HepG2 (cell line): Measurements from ENCODE around the gene SYMPK. TPM values are rescaled to one million over a fixed set of nuclear protein-coding genes. Genes with fewer than 3 reads are reported as not detected.

Source experiments
- ATAC-seq: fragments of 200-7000 bp; cut with Tn5 transposase; 3 replicates; pipeline ENCODE4 v1.9.1; 2020; ENCODE audit warnings: mild to moderate bottlenecking, moderate library complexity
- BruUV-seq: library from RNA; stranded (reverse); fragments of 400-500 nt; replicated peaks from 2 replicates; lab custom pipeline; 2021; lab: Mats Ljungman, UMichigan
- CTCF ChIA-PET: fragments of 300-600 bp; formaldehyde crosslinking; extraction: SDS; loops from one replicate; lab custom pipeline; 2021; ENCODE audit warnings: low total read pairs, inconsistent platforms, low intra/inter-chr PET ratio; lab: Yijun Ruan, JAX
- POLR2A ChIA-PET: fragments of 350-600 bp; sonication (Branson Sonifier 250); formaldehyde crosslinking; loops from one replicate; lab custom pipeline; 2020; ENCODE audit warnings: antibody characterized with exemption, inconsistent platforms; lab: Yijun Ruan, JAX
- DNase-seq: peaks from one replicate; pipeline ENCODE4 v3.0.0-alpha.2; 2015; ENCODE audit warnings: low spot score
- FAIRE-seq: peaks from 3 replicates; lab custom pipeline; 2011; peaks lifted over from hg19 to GRCh38; lab: Jason Lieb, UNC
- H2AFZ ChIP-seq: one replicate; pipeline ENCODE4 v1.6.1; 2011; ENCODE audit warnings: low read length, inconsistent platforms
- H3K27ac ChIP-seq: fragments of 300-600 bp; 3 replicates; pipeline ENCODE4 v1.8.0; 2011; ENCODE audit warnings: mixed run types, mild to moderate bottlenecking, mixed read lengths, low read length, inconsistent platforms; ENCODE audit not compliant: insufficient read depth; ENCODE audit errors: extremely low read length
- H3K27me3 ChIP-seq, 2 experiments: fragments of 200-600 bp in 1 of 2; 2 replicates in 1 of 2; 3 replicates in 1 of 2; pipeline versions ENCODE4 v1.6.0 to v1.8.0; 2011; ENCODE audit warnings: low read length in 2 of 2, mild to moderate bottlenecking in 2 of 2, moderate library complexity in 2 of 2, inconsistent platforms in 1 of 2; ENCODE audit not compliant: insufficient read depth in 2 of 2, control insufficient read depth in 1 of 2
- H3K36me3 ChIP-seq, 2 experiments: fragments of 200-600 bp in 1 of 2; replicated peaks in 1 of 2; 2 replicates in 1 of 2; 3 replicates in 1 of 2; pipeline versions ENCODE4 v1.5.1 to v1.8.0; 2011; ENCODE audit warnings: low read length in 2 of 2, inconsistent platforms in 1 of 2; ENCODE audit not compliant: insufficient read depth in 2 of 2, control insufficient read depth in 1 of 2
- H3K4me1 ChIP-seq: 2 replicates; pipeline ENCODE4 v1.5.1; 2012; ENCODE audit warnings: low read length, inconsistent platforms; ENCODE audit not compliant: insufficient read depth
- H3K4me2 ChIP-seq: 2 replicates; pipeline ENCODE4 v1.6.0; 2011; ENCODE audit warnings: low read depth, low read length, inconsistent platforms
- H3K4me3 ChIP-seq, 3 experiments: fragments of 200-600 bp in 1 of 3; sonication (generic), shearing (Covaris generic) in 1 of 3; replicated peaks in 1 of 3; 2 replicates each; pipeline ENCODE4 v1.5.1; 2011 to 2016; ENCODE audit warnings: low read length in 3 of 3, inconsistent platforms in 2 of 3, low read depth in 2 of 3, mild to moderate bottlenecking in 2 of 3, control low read depth in 1 of 3, mixed read lengths in 1 of 3; ENCODE audit not compliant: insufficient read depth in 1 of 3
- H3K79me2 ChIP-seq: one replicate; pipeline ENCODE4 v1.6.1; 2011; ENCODE audit warnings: low read length, inconsistent platforms; ENCODE audit not compliant: insufficient read depth
- H3K9ac ChIP-seq: 2 replicates; pipeline ENCODE4 v1.6.0; 2011; ENCODE audit warnings: mild to moderate bottlenecking, low read depth, low read length, inconsistent platforms; ENCODE audit not compliant: insufficient read depth
- H3K9me3 ChIP-seq: 2 replicates; pipeline ENCODE4 v1.5.1; 2012; ENCODE audit warnings: mild to moderate bottlenecking, low read length
- H4K20me1 ChIP-seq: 2 replicates; pipeline ENCODE4 v1.6.0; 2011; ENCODE audit warnings: inconsistent platforms, mild to moderate bottlenecking, low read length, moderate library complexity; ENCODE audit not compliant: insufficient read depth
- E2F5 ChIP-seq: sonication (generic); formaldehyde crosslinking; conservative IDR thresholded peaks from 2 replicates; pipeline ENCODE4 v1.4.0; 2020; ENCODE audit warnings: missing genetic modification reagents
- EEA1 ChIP-seq: sonication (generic); formaldehyde crosslinking; IDR thresholded peaks from 2 replicates; pipeline ENCODE4 v1.5.1; 2020; ENCODE audit warnings: mild to moderate bottlenecking, missing genetic modification reagents, borderline replicate concordance
- HMG20B ChIP-seq: conservative IDR thresholded peaks from 2 replicates; pipeline ENCODE4 v1.6.1; 2016; ENCODE audit warnings: missing genetic modification reagents, missing compliant biosample characterization
- KDM5B ChIP-seq: sonication (generic); formaldehyde crosslinking; IDR thresholded peaks from 2 replicates; pipeline ENCODE4 v1.4.0; 2020; ENCODE audit warnings: missing genetic modification reagents, mild to moderate bottlenecking, borderline replicate concordance
- THAP11 ChIP-seq: IDR thresholded peaks from 2 replicates; pipeline ENCODE4 v1.6.1; 2016; ENCODE audit warnings: missing biosample characterization, missing genetic modification reagents
- ZNF574 ChIP-seq: sonication (generic); formaldehyde crosslinking; IDR thresholded peaks from 2 replicates; pipeline ENCODE4 v1.4.0; 2020; ENCODE audit warnings: missing genetic modification reagents
- ZNF614 ChIP-seq: IDR thresholded peaks from 2 replicates; pipeline ENCODE4 v1.6.1; 2018; ENCODE audit warnings: missing biosample characterization, missing genetic modification reagents, inconsistent platforms, borderline replicate concordance
- ZNF629 ChIP-seq: sonication (generic); formaldehyde crosslinking; conservative IDR thresholded peaks from 2 replicates; pipeline ENCODE4 v1.5.0; 2020; ENCODE audit warnings: missing genetic modification reagents
- WGBS: methylation state at CpG from one replicate; pipeline ENCODE4 v1.1.6; 2017; ENCODE audit warnings: low lambda C conversion rate; 5-methylcytosine and 5-hydroxymethylcytosine counted together
- in situ Hi-C: cut with HindIII; loops from 2 replicates; pipeline ENCODE4 v1.10.0; 2017; ENCODE audit warnings: low pct_unique_long_range_greater_than_20kb; ENCODE audit not compliant: extremely low pct_ligation_motif_present
- intact Hi-C: fragments of 100-400 bp; cut with micrococcal nuclease; formaldehyde crosslinking; loops from one replicate; pipeline ENCODE4 v1.10.0; 2022; ENCODE audit not compliant: unreplicated experiment
- polyA plus RNA-seq, 8 experiments: library from polyadenylated mRNA; depleted of rRNA in 3 of 8; stranded (reverse) in 7 of 8; unstranded in 1 of 8; fragments of >200 nt; fragmentation: Illumina TruSeq in 4 of 8; extraction: Trizol in 4 of 8; gene quantifications; 2 replicates each; pipeline versions ENCODE4 v1.2.1 to v1.2.3, GENCODE V29; 2011 to 2016; ENCODE audit warnings: low read depth in 4 of 8, missing spikeins in 1 of 8, mixed read lengths in 1 of 8; ENCODE audit not compliant: insufficient read depth in 1 of 8
- total RNA-seq, 5 experiments: library from RNA; depleted of rRNA; stranded (reverse); fragments of >200 nt; fragmentation: Illumina TruSeq; extraction: Trizol; gene quantifications; 2 replicates each; pipeline ENCODE4 v1.2.3, GENCODE V29; 2016; ENCODE audit warnings: low read depth in 1 of 5
- TF ChIP-seq, protein P1 (sequence below): sonication (generic); formaldehyde crosslinking; IDR thresholded peaks from 2 replicates; pipeline ENCODE4 v1.4.0; 2020; ENCODE audit warnings: missing genetic modification reagents
- TF ChIP-seq, protein P2 (sequence below): sonication (generic); formaldehyde crosslinking; IDR thresholded peaks from 2 replicates; pipeline ENCODE4 v1.9.0; 2021; ENCODE audit warnings: missing genetic modification reagents, borderline replicate concordance

SYMPK gene
- total and polyA plus RNA-seq, 2 of the 13 experiments (the other 11 are each of a cell fraction or from before 2014, with no cell fraction given) = 21.9 to 55.7 TPM

GRCh38 chr19:45768655-45768983 lies 94.3 kb downstream of the SYMPK start (continued):
- no peak for TF ChIP-seq E2F5
- TF ChIP-seq KDM5B = no peak
- TF ChIP-seq EEA1 (CRISPR knock-in tag) = no peak

- POLR2A ChIA-PET = interaction anchor here (1.0 to 4.7 kb wide), 19 partner anchors 9 to 184 kb away, joined by 3 to 94 read pairs (median 7); partner anchors contain the start of genes DMWD, FBXO46, FOXA3 and MYPOP
- TSS peak; percentile 47 for BruUV-seq
- H3K27ac ChIP-seq = peak overlapping the region; percentile 91
- H2AFZ ChIP-seq = no peak overlapping the region
- peaks cover 3% of the 10 kb centered on the region for H3K79me2 ChIP-seq
- H3K9ac ChIP-seq = peak overlapping the region; percentile 91
- no CpG with 5 or more reads among the region's 102 CpGs for WGBS
- peaks cover 16% of the 10 kb centered on the region for H3K4me1 ChIP-seq
- in situ Hi-C loops (no loop called here), intact Hi-C loops (loop anchor here (2.0 to 5.0 kb wide), 2 partner anchors 36 to 75 kb away; partner anchors contain the start of genes FBXO46, MEIOSIN and QPCTL)
- peaks cover 1 to 2% of the 10 kb centered on the region in 2 experiments; a peak in 2 of 5 replicates for H3K27me3 ChIP-seq
- H4K20me1 ChIP-seq = no peaks in the 10 kb centered on the region
- peak overlapping the region; percentile 75 to 87 (median 76) for H3K4me3 ChIP-seq
- ATAC-seq (no peak; the same call in 1 of the 3 replicates), DNase-seq (peak; percentile 41), FAIRE-seq (no peak)
- no peaks in the 10 kb centered on the region for H3K9me3 ChIP-seq
- no peaks in the 10 kb centered on the region for H3K36me3 ChIP-seq
- CTCF ChIA-PET = no interaction called here
- peak overlapping the region; percentile 93 for H3K4me2 ChIP-seq
- TF ChIP-seq ZNF629 (CRISPR knock-in tag) (no peak), ZNF574 (CRISPR knock-in tag) (peak; percentile 45; the same call in 1 of the 2 replicates), THAP11 (CRISPR knock-in tag) (peak; percentile 51), HMG20B (CRISPR knock-in tag) (no peak), ZNF614 (no peak)
- TF ChIP-seq, protein P1, sequence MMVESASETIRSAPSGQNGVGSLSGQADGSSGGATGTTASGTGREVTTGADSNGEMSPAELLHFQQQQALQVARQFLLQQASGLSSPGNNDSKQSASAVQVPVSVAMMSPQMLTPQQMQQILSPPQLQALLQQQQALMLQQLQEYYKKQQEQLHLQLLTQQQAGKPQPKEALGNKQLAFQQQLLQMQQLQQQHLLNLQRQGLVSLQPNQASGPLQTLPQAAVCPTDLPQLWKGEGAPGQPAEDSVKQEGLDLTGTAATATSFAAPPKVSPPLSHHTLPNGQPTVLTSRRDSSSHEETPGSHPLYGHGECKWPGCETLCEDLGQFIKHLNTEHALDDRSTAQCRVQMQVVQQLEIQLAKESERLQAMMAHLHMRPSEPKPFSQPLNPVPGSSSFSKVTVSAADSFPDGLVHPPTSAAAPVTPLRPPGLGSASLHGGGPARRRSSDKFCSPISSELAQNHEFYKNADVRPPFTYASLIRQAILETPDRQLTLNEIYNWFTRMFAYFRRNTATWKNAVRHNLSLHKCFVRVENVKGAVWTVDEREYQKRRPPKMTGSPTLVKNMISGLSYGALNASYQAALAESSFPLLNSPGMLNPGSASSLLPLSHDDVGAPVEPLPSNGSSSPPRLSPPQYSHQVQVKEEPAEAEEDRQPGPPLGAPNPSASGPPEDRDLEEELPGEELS (CRISPR knock-in tag) = no peak
- TF ChIP-seq, protein P2, sequence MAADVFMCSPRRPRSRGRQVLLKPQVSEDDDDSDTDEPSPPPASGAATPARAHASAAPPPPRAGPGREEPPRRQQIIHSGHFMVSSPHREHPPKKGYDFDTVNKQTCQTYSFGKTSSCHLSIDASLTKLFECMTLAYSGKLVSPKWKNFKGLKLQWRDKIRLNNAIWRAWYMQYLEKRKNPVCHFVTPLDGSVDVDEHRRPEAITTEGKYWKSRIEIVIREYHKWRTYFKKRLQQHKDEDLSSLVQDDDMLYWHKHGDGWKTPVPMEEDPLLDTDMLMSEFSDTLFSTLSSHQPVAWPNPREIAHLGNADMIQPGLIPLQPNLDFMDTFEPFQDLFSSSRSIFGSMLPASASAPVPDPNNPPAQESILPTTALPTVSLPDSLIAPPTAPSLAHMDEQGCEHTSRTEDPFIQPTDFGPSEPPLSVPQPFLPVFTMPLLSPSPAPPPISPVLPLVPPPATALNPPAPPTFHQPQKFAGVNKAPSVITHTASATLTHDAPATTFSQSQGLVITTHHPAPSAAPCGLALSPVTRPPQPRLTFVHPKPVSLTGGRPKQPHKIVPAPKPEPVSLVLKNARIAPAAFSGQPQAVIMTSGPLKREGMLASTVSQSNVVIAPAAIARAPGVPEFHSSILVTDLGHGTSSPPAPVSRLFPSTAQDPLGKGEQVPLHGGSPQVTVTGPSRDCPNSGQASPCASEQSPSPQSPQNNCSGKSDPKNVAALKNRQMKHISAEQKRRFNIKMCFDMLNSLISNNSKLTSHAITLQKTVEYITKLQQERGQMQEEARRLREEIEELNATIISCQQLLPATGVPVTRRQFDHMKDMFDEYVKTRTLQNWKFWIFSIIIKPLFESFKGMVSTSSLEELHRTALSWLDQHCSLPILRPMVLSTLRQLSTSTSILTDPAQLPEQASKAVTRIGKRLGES (CRISPR knock-in tag) = 0 out of 2 replicates have a peak, but pooled peaks have one; percentile 29
These were observed 94.9 kb downstream of the SYMPK start for GRCh38 chr19:45767881-45768654.
